ENCODE measurements around the gene CAPRIN2. TPM values are rescaled to one million over a fixed set of nuclear protein-coding genes. Genes with fewer than 3 reads are reported as not detected.

CAPRIN2 gene
- total RNA-seq = 1 to 10 TPM; 6.7 to 8.6 TPM

GRCh38 chr12:30754750-30755394 lies at the start of gene CAPRIN2:
TSS of gene CAPRIN2 (minus strand) at chr12:30754951. CDS start at chr12:30753520, 1,431 bp downstream.
- Mint-ChIP-seq H3K4me3 (peak within 1 kb of the TSS; percentile 93), H3K36me3 (no peaks in the 10 kb centered on the region), H3K27ac (peak within 1 kb of the TSS; percentile 85), H3K4me1 (peaks cover 30% of the 10 kb centered on the region), H3K27me3 (no peaks in the 10 kb centered on the region), H3K9me3 (no peaks in the 10 kb centered on the region)
- peak; percentile 97 for DNase-seq

GRCh38 chr12:30797689-30798088 lies 42.9 kb upstream of the CAPRIN2 start:
- Mint-ChIP-seq H3K36me3 (peaks cover 2% of the 10 kb centered on the region), H3K4me1 (peaks cover 13% of the 10 kb centered on the region), H3K27me3 (peaks cover 52% of the 10 kb centered on the region), H3K4me3 (no peak overlapping the region), H3K27ac (no peak overlapping the region), H3K9me3 (no peaks in the 10 kb centered on the region)
- DNase-seq = no peak

GRCh38 chr12:30796891-30797371 lies 42.2 kb upstream of the CAPRIN2 start:
- peaks cover 13% of the 10 kb centered on the region for H3K4me1 Mint-ChIP-seq
- H3K9me3 Mint-ChIP-seq = no peaks in the 10 kb centered on the region
- H3K27ac Mint-ChIP-seq = no peak overlapping the region
- peak overlapping the region; percentile 35 for H3K4me3 Mint-ChIP-seq
- no peak for DNase-seq
- peaks cover 52% of the 10 kb centered on the region for H3K27me3 Mint-ChIP-seq
- peaks cover 2% of the 10 kb centered on the region for H3K36me3 Mint-ChIP-seq

- Mint-ChIP-seq H3K27ac (no peak overlapping the region), H3K4me3 (peak overlapping the region; percentile 79), H3K4me1 (peaks cover 13% of the 10 kb centered on the region), H3K36me3 (peaks cover 2% of the 10 kb centered on the region), H3K9me3 (no peaks in the 10 kb centered on the region), H3K27me3 (peaks cover 52% of the 10 kb centered on the region)
- peak; percentile 12 for DNase-seq
These were observed 41.6 kb upstream of the CAPRIN2 start for GRCh38 chr12:30796313-30796780.

GRCh38 chr12:30795410-30796312 lies 40.9 kb upstream of the CAPRIN2 start:
- Mint-ChIP-seq H3K4me3 (peak overlapping the region; percentile 79), H3K27me3 (peaks cover 52% of the 10 kb centered on the region), H3K4me1 (peaks cover 13% of the 10 kb centered on the region), H3K36me3 (peaks cover 2% of the 10 kb centered on the region), H3K9me3 (no peaks in the 10 kb centered on the region), H3K27ac (peak overlapping the region; percentile 29)
- peak; percentile 77 for DNase-seq

- Mint-ChIP-seq H3K9me3 (no peaks in the 10 kb centered on the region), H3K4me1 (peaks cover 13% of the 10 kb centered on the region), H3K36me3 (peaks cover 2% of the 10 kb centered on the region), H3K4me3 (peak overlapping the region; percentile 79), H3K27ac (no peak overlapping the region), H3K27me3 (peaks cover 52% of the 10 kb centered on the region)
- no peak for DNase-seq
These were observed 40.0 kb upstream of the CAPRIN2 start for GRCh38 chr12:30794591-30795409.

- Mint-ChIP-seq H3K27me3 (peaks cover 47% of the 10 kb centered on the region), H3K36me3 (peaks cover 2% of the 10 kb centered on the region), H3K27ac (no peak overlapping the region), H3K4me3 (no peak overlapping the region), H3K4me1 (peaks cover 13% of the 10 kb centered on the region), H3K9me3 (no peaks in the 10 kb centered on the region)
- no peak for DNase-seq
These were observed 39.3 kb upstream of the CAPRIN2 start for GRCh38 chr12:30794020-30794419.

- Mint-ChIP-seq H3K27me3 (peaks cover 35% of the 10 kb centered on the region), H3K36me3 (peaks cover 2% of the 10 kb centered on the region), H3K4me3 (no peak overlapping the region), H3K27ac (no peak overlapping the region), H3K4me1 (peaks cover 13% of the 10 kb centered on the region), H3K9me3 (no peaks in the 10 kb centered on the region)
- no peak for DNase-seq
These were observed 38.1 kb upstream of the CAPRIN2 start for GRCh38 chr12:30792648-30793499.

- no peak for DNase-seq
- no peaks in the 10 kb centered on the region for H3K9me3 Mint-ChIP-seq
- peaks cover 12% of the 10 kb centered on the region for H3K4me1 Mint-ChIP-seq
- no peaks in the 10 kb centered on the region for H3K36me3 Mint-ChIP-seq
- H3K27ac Mint-ChIP-seq = no peak overlapping the region
- peaks cover 27% of the 10 kb centered on the region for H3K27me3 Mint-ChIP-seq
- H3K4me3 Mint-ChIP-seq = no peak overlapping the region
These were observed 37.3 kb upstream of the CAPRIN2 start for GRCh38 chr12:30792085-30792484.

GRCh38 chr12:30788754-30789153 lies 34.0 kb upstream of the CAPRIN2 start:
- no peak for DNase-seq
- Mint-ChIP-seq H3K4me1 (no peaks in the 10 kb centered on the region), H3K4me3 (no peak overlapping the region), H3K36me3 (no peaks in the 10 kb centered on the region), H3K27ac (no peak overlapping the region), H3K9me3 (no peaks in the 10 kb centered on the region), H3K27me3 (peaks cover 26% of the 10 kb centered on the region)

- no peaks in the 10 kb centered on the region for H3K9me3 Mint-ChIP-seq
These were observed 30.9 kb upstream of the CAPRIN2 start for GRCh38 chr12:30785630-30786029.

GRCh38 chr12:30784508-30784907 lies 29.8 kb upstream of the CAPRIN2 start:
- Mint-ChIP-seq H3K27me3 (peaks cover 18% of the 10 kb centered on the region), H3K9me3 (no peaks in the 10 kb centered on the region), H3K27ac (no peak overlapping the region), H3K4me3 (no peak overlapping the region), H3K36me3 (no peaks in the 10 kb centered on the region), H3K4me1 (no peaks in the 10 kb centered on the region)
- DNase-seq = no peak

More at GRCh38 chr12:30785630-30786029, 30.9 kb upstream of the CAPRIN2 start:
- Mint-ChIP-seq H3K4me3 (no peak overlapping the region), H3K27ac (no peak overlapping the region), H3K27me3 (peaks cover 18% of the 10 kb centered on the region), H3K36me3 (no peaks in the 10 kb centered on the region), H3K4me1 (no peaks in the 10 kb centered on the region)
- no peak for DNase-seq

- Mint-ChIP-seq H3K4me3 (no peak overlapping the region), H3K9me3 (no peaks in the 10 kb centered on the region), H3K36me3 (no peaks in the 10 kb centered on the region), H3K27ac (no peak overlapping the region), H3K4me1 (no peaks in the 10 kb centered on the region), H3K27me3 (peaks cover 21% of the 10 kb centered on the region)
- no peak for DNase-seq
These were observed 29.2 kb upstream of the CAPRIN2 start for GRCh38 chr12:30783946-30784345.

Measured in activated naive CD8-positive, alpha-beta T cell treated with anti-CD3 and anti-CD28 coated beads for 36 hours (primary cell).